Stimulated activated CD8-positive, alpha-beta memory T cell treated with anti-CD3 and anti-CD28 coated beads, Interleukin-4, amount 100 ng/mL, for 1 hour (primary cell): ENCODE data around the gene PLA2G2F.

Experiments used
- DNase-seq, 2 donors: peaks; one replicate each; pipeline ENCODE4 v3.0.0-alpha.2; 2020; ENCODE audit warnings: low read depth in 2 of 2, low spot score in 1 of 2

PLA2G2F gene

DNA sequence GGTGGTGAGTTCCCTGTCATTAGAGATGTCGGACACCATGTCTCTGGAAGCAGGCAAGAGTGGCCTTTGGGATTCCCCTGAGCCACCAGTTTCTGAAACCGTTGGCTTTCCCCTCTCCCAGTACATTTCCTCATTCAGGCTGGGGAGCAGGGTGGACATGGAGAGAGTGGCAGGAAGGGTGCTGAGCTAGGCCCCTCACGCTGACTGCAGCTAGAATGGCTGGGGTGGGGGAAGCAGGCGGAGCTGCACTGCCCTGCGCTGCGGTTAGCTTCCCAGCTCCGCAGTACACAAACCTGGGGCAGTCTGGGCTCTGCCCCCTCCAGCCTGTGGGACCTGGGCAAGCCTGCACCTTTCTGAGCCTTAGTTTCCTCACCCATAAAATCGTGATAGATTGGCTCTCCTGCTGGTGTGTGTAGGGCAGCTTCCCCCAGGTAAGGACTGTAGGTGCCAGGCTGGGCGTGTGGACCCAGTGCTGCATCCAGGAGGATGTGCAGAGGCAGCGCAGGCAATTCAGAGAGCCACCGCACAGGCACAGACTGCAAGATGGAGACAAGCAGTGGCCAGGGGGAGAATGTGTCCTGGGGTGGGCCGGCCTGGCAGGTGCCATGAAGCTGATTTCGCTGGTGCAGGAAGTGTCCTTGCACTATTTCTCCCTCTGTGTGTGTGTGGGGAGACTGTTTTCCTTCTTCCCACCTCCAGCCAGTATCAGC lies 3.0 kb downstream of the PLA2G2F start:
- no peak for DNase-seq

DNA sequence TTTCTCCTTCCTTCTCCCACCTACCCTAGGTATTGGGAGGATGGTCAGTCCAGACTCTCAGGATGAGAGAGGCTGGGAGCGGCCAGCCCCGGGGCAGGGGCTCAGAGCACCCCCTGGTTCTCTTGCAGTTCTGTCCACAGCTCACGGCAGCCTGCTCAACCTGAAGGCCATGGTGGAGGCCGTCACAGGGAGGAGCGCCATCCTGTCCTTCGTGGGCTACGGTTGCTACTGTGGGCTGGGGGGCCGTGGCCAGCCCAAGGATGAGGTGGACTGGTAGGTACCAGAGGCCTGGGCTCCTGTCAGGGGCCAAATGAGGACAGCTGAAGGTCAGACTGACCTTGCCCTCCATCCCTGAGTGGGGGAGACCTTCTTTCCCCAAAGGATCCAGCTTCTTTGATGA lies 4.2 kb downstream of the PLA2G2F start:
- no peak for DNase-seq

DNA sequence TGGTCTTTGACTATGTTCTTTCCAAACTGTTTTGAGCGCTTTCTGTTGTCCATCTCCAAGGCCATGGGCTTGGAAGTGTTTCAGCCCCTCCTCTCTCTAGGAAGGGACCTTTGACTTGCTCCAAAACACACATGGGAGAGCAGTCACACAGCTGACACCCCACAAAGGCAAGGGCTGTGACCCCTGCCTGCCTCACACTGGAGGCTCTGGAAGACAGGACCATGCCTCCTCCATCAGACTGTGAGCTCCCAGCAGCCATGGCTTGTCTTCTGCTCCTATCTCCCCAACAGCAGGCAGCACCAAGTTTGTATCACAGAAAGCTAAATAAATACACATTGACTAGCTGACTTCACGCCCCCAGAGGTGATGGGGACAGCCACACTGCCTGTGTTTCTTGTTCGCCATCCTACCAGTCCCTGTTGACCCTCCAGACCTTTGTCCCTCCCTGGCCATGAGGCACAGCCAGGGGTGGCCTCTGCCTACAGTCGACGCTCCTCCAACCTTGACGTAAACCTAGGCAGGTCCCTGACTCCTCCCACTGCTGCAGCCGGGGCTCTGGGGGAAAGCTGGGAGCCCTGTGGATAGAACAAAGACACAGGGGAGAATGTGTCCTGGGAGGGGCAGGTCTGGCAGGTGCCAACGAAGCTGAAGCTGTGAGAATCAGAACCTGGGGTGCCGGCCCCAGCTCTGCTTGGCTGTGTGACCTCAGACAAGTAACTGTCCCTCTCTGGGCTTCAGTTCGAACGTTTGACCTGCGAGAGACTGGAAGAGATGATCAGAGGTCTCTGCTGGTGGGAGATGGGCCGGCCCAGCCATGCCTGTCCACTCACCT lies 4.8 kb downstream of the PLA2G2F start:
- no peak for DNase-seq

DNA sequence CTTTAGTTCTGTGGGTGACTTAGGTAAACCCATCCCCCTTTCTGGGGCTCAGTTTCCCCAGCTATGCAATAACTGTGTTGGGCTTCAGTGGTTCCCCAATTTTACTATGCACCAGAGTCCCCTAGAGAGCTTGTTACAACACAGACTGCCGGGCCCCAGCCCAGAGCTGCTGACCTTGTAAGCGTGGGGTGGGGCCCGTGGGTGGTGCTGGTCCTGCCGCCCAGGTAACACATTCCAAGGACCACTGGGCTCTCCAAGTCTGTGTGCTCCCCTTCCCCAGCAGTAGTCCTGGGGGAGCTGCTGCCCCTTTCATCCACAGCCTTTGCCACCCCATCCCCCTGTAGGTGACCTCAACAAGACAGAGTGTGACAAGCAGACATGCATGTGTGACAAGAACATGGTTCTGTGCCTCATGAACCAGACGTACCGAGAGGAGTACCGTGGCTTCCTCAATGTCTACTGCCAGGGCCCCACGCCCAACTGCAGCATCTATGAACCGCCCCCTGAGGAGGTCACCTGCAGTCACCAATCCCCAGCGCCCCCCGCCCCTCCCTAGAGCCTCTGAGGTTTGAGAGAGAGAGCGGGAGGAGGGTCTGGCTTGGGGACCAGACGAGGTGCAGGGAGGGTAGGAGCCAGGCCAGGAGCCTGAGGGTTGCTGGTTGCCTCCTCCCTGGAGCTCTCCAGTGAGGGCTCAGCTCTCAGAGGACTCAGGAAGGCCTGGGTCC lies 8.9 kb downstream of the PLA2G2F start:
- DNase-seq: no peak

DNA sequence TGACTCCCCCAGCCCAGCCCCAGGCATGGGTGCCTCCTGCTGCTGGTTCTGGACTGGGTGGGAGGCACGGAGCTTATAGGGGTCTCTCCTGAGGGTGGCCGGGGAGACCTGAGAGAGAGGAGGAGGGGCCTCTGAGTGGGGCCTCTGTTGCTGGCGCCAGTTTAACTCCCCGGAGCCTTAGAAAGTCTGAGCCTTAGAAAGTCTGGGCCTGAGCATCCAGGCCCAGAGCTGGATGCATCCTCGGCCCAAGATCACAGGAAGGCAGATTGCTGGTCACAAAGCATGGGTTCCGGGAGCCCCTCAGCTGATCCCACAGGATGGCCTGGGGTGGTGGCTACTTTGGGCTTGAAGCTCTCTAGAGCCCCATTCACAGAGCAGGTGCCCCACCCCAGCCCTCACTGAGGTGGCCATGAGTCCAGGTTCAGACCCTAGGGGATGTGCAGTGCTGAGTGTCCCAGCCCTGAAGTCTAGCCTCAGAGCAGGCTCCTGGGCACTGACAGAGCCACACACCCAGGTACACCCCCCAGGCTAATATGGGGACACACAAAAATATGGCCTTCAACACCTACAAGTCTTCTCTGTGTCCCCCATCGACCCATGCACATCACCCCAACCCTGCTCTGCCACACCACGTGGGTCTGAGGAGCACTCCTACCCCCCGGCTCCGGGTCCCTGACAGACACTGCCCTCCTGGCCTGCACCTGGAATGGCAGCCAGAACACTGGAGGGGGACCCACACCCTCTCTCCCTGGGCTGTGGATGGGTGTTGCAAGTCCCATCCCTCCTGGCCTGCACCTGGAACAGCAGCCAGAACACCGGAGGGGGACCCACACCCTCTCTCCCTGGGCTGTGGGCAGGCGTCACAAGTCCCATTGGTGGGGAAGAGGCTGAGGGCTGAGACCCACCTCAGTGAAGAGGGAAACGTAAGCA lies 9.7 kb downstream of the PLA2G2F start:
- no peak for DNase-seq

DNA sequence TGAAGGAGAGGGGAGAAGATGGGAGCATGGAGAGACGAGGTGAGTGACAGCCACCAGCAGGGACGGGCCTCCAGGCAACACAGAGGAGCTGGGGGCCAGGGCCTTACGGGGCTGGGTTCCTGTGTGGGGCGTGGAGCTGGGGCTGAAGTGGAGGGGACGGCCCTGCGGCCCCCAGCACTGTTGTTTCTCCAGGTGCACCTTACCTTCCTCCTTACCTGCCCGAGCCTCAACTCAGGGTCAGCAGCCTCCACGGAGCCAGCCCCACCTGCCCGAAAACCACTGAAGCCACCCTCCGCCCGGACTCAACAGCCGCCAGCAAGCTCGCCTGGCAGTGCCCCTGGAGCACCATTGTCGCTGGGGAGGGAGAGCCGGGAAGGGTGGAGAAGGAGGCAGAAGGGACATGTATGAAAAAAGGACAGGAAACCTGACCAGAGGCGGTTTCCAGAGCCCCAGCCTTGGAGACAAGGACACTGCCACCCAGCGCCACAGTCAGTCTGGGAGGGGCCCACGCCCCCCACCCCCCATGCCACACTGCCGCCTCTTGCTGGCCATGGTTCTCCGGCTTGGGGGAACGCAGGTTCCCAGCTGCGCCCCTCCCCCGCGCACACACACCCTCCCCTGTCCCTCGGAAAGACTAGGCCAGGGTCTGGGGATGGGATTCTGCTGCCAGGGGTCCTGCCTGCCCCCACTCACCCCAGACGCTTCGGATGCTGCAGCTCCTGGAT lies 10.6 kb downstream of the PLA2G2F start:
- no peak for DNase-seq

DNA sequence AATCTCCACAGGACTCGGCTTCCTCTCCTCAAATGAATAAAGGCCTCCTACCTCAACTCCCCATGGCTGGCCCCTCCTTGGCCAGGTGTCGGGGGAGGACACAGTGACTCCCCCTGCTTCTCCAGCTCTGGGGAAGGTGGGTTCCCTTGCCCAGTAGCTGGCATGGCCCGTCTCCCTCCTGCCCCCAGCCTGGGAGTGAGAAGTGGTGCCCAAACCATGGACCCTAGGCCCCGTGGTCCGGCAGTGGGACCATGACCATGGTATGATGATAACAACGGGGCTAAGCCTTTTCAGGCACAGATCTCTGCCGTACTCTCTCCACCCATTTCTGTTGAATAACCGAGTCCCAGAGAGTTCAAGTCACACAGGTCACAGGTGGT lies 11.2 kb downstream of the PLA2G2F start:
- DNase-seq: no peak

DNA sequence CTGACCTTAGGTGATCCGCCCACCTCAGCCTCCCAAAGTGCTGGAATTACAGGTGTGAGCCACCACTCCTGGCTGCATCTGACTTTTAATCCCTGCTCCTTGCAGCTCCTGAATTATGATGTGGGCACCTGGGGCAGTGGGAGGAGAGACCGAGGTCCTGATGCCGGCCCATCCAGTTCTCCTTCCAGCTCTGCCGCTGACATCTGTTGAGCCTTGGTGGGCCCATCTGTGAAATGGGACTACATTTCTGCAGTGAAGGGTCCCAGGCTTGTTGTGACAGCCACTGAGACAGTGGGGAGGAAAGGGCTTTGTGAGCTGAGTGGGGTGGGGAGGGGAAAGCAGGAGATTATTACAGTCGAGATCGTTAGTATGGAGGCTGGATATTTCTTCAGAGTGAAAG lies 11.8 kb downstream of the PLA2G2F start:
- DNase-seq: no peak

DNA sequence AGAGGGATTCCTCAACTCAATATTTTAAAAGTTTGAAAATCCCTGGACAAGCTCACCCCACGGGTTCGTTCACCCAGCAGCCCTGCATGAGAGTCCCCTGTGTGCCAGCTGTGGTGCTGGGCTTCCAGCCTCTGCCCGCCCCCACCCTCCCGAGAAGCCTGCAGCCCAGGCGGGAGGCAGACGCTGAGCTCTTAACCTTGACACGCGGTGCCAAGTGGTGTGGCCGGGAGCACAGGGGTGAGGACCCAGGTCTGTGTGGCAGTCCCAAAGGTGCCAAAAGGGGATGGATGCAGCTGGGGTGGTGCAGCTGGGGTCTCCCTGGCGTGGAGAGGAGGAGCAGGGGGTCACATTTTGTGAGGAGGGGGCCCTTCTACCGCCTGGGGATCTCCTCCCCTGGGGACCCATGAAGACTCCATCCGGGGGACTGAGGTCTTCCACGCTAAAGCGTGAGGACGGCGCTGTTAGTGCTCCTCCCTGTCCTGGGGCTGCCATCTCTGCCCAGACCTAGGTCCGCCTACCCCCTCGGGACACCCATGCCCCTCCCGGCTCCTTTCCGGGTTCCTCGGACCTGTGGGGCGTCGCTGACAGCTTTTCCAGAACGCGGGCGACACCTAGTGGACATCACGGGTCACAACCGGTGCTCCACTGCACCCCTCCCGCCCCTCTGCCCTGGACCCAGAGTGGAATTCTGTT lies 12.9 kb downstream of the PLA2G2F start:
- DNase-seq: peak; percentile 53 to 57

DNA sequence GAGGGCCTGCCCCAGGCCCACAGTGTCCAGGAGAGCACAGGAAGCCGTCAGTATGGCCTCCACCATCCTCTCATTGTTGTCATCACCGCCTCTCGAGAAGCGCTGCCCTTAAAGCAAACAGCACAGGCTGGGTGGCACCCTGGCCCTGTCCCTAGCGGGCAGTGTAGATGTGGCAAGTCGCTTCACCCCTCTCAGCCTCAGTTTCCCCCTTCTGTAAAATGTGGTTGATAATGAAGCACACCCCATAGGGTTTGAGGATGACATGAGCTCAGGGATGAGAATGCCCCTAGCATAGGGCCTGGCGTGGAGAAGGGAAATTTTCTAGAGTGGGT lies 13.4 kb downstream of the PLA2G2F start:
- no peak for DNase-seq

DNA sequence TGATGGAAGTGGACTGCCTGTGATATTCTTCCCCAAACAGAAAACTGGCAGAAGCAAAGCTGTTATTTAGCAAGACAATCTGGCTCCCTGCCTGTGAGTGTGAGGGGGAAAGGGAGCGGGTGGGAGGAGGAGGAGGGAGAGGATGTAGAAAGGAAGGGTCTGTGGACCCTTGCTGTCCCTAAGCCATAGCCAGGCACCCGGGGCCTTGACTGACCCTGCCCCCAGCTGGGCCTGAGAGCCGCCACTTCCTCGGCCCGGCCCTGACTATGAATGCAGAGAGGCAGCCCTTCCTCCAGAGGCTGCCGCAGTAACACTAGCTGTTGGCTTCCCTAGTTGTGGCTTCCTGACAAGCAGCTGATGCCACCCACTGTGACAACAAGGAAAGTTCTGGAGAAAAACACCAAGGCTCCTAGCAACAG lies 13.9 kb downstream of the PLA2G2F start:
- DNase-seq: no peak

DNA sequence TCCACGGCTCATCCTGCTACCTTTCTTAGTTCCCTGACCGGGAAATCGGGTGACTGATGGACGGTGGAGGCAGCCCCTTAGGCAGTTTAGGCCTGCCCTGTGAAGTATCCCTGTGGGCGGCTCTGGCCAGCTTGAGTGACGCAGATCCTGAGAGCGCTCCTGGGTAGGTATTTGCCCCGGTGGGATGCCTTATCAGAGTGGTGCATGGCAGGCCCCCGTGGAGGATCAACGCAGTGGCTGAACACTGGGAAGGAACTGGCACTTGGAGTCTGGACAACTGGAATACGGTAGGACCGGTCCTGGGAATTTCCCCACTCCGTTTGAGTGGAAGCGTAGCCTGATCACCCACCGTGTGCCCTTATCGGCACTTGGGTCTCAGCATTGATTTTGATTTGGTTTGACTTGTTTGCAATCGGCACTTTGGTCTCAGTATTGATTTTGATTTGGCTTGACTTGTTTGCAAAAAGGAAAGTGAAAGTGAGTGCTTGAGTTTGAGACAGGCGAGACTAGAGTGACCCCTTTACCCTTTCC lies 15.2 kb downstream of the PLA2G2F start:
- DNase-seq: no peak

DNA sequence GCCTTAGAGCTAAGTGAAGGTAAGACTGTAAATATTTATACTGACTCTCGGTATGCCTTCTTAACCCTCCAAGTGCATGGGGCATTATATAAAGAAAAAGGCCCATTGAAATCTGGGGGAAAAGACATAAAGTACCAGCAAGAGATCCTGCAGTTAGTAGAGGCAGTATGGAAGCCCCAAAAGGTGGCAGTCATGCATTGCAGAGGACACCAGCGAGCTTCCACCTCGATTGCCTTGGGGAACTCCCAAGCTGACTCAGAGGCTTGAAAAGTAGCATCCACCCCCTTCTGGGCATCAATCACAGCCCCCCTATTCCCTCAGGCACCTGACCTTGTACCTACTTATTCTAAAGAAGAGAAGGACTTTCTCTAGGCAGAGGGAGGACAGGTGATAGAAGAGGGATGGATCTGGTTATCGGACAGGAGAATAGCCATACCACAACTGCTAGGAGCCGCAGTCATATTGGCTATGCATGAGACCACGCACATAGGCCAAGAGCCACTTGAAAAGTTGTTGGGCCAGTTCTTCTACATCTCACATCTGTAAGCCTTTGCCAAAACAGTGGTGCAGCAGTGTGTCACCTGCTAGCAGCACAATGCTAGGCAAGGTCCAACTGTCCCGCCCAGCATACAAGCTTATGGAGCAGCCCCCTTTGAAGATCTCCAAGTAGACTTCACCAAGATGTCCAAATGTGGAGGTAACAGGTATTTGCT lies 19.4 kb downstream of the PLA2G2F start:
- DNase-seq: no peak

DNA sequence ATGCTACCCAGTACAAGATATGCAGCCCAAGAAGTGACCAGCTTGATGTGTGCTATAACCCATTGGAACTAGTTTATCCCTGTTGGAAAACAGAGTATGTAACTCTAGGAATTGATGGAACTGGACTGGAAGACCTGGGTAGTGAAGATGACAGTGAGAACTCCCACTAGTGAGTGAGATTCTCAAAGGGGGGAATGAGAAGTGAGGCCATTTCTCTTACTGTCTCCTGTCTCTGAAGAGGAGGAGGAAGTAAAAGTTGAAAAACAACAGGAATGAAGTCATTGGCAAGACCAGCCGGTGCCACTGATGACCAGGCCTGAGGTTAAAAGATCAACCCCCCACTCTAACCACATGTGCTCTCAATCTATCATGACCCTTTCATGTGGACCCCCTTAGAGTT lies 20.9 kb downstream of the PLA2G2F start:
- no peak for DNase-seq

DNA sequence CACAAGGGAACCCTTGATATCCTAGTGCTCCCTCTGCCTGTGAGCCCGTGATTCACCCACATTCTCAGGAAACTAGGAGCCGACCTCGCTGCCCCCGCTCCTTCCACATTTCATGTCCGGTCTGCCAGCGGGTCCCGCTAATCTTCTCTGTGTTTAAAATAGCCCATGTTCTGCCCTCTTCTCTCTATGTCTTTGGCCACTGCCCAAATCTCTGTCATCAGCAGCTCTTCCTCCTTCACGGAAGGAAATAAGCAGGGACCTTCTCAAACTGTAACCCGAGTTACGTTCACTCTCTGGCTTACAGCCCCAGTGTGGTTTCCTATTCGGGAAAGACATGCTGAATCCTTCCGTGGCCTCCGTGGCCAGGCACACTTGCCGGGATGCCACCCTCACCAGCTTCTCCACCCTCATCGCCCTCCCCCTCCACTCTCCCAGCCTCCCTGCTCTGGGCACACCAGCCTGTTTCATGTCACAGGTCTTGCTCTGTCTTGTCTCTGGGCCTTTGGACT lies 25.6 kb downstream of the PLA2G2F start:
- DNase-seq: no peak

DNA sequence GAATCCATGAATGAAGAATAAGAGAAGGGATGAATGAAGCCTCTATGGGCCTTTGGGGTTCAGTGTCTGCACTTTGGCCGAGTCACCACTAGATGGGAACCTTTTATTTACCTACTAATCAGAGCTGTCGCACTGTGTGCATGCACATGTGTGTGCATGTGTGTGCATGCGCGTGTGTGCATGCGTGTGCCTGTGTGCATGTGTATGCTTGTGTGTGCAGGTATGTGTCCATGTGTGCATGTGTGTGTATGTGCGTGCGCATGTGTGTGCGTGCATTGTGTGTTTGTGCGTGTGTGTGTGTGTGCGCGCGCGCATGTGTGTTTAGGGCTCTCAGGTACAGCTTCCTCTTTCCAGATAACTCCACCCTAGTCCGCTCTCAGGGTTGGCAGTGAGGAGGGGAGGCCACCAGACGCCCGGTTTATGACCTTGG lies 26.4 kb downstream of the PLA2G2F start:
- no peak for DNase-seq

DNA sequence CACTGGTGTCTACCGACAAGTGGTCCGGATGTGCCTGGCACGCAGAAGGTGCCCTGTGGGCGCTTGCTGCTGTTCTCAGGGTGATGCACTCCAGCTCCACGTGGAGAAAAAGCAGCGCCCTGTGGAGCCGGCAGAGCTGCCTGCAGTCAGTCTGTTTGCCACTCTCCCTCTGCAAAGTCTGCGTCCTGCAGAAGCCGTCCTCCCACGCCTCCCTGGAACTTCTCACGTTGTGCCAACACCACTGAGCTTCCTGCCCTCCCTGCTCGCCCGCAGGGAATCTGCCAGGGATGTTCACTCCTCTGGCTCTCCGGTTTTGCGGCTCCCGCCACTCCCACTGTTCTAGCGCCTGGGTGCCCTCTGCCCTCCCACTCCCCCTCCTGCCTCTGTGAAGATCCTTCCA lies 26.9 kb downstream of the PLA2G2F start:
- DNase-seq: no peak

DNA sequence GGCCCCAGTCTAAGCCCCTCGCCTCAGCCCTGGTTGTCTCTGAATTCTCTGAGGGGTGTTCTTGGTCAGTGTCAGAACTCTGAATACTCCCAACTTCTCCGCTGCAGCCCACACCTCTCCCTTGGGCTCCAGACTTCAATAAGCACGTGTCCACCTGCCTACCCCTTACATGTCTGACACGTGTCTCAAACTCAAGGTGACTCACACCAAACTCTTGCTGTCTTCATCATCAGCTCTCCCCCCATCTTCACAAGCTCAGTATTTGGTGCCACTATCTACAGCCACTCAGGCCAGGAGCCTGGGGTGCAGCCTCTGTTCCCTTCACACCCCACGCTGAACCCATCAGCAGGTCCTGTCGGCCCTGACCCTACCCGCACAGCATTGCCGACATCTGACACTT lies 28.0 kb downstream of the PLA2G2F start:
- DNase-seq: no peak
